Measurements from ENCODE around the gene CLSTN2.

- no peak for TF ChIP-seq POLR2A (IDR thresholded peaks at IDR 0.05; ENCODE audit: low read depth)
- TF ChIP-seq, protein P1, sequence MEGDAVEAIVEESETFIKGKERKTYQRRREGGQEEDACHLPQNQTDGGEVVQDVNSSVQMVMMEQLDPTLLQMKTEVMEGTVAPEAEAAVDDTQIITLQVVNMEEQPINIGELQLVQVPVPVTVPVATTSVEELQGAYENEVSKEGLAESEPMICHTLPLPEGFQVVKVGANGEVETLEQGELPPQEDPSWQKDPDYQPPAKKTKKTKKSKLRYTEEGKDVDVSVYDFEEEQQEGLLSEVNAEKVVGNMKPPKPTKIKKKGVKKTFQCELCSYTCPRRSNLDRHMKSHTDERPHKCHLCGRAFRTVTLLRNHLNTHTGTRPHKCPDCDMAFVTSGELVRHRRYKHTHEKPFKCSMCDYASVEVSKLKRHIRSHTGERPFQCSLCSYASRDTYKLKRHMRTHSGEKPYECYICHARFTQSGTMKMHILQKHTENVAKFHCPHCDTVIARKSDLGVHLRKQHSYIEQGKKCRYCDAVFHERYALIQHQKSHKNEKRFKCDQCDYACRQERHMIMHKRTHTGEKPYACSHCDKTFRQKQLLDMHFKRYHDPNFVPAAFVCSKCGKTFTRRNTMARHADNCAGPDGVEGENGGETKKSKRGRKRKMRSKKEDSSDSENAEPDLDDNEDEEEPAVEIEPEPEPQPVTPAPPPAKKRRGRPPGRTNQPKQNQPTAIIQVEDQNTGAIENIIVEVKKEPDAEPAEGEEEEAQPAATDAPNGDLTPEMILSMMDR (IDR thresholded peaks at IDR 0.05) = no peak
- no peak for TF ChIP-seq POLR2AphosphoS5 (IDR thresholded peaks at IDR 0.05)
- no peak for TF ChIP-seq EP300 (IDR thresholded peaks at IDR 0.05)
Measured at GRCh38 chr3:140338916-140339315, 403.9 kb downstream of the CLSTN2 start.

Measured in esophagus muscularis mucosa (tissue), 4 donors.